ENCODE measurements around the gene PLAGL2.
"Not testable (repeated sequence)": the region's sequence is repeated elsewhere in the genome, so short reads cannot be mapped to it uniquely, and the experiment has no call there.

Gene PLAGL2

GRCh38 chr20:32184961-32185603, 22.5 kb downstream of the PLAGL2 start:
- DNase-seq (ENCODE audit: low read depth in 4 of 4, low spot score in 1 of 4), result no peak

GRCh38 chr20:32183947-32184635, 23.5 kb downstream of the PLAGL2 start:
- DNase-seq (ENCODE audit: low read depth in 4 of 4, low spot score in 1 of 4), result no peak

- no peak for DNase-seq (ENCODE audit: low read depth in 4 of 4, low spot score in 1 of 4)
These were observed 25.9 kb downstream of the PLAGL2 start for GRCh38 chr20:32181606-32182005.

- DNase-seq (ENCODE audit: low read depth in 4 of 4, low spot score in 1 of 4), result no peak
These were observed 27.6 kb downstream of the PLAGL2 start for GRCh38 chr20:32179934-32180333.

GRCh38 chr20:32179515-32179914, 28.0 kb downstream of the PLAGL2 start:
- no peak for DNase-seq (ENCODE audit: low read depth in 4 of 4, low spot score in 1 of 4)

GRCh38 chr20:32177696-32178095, 29.8 kb downstream of the PLAGL2 start:
- DNase-seq (ENCODE audit: low read depth in 4 of 4, low spot score in 1 of 4), result not testable (repeated sequence)

- no peak for DNase-seq (ENCODE audit: low read depth in 4 of 4, low spot score in 1 of 4)
These were observed 39.2 kb downstream of the PLAGL2 start for GRCh38 chr20:32168184-32168910.

GRCh38 chr20:32167552-32167951, 40.0 kb downstream of the PLAGL2 start:
- no peak for DNase-seq (ENCODE audit: low read depth in 4 of 4, low spot score in 1 of 4)

GRCh38 chr20:32165836-32166545, 41.6 kb downstream of the PLAGL2 start:
- no peak for DNase-seq (ENCODE audit: low read depth in 4 of 4, low spot score in 1 of 4)

GRCh38 chr20:32164984-32165735, 42.4 kb downstream of the PLAGL2 start:
- no peak for DNase-seq (ENCODE audit: low read depth in 4 of 4, low spot score in 1 of 4)

GRCh38 chr20:32163951-32164350, 43.6 kb downstream of the PLAGL2 start:
- no peak for DNase-seq (ENCODE audit: low read depth in 4 of 4, low spot score in 1 of 4)

- DNase-seq (ENCODE audit: low read depth in 4 of 4, low spot score in 1 of 4), result no peak
These were observed 45.2 kb downstream of the PLAGL2 start for GRCh38 chr20:32162351-32162750.

- no peak for DNase-seq (ENCODE audit: low read depth in 4 of 4, low spot score in 1 of 4)
These were observed 47.2 kb downstream of the PLAGL2 start for GRCh38 chr20:32160341-32160740.

GRCh38 chr20:32159766-32160221, 47.7 kb downstream of the PLAGL2 start:
- DNase-seq (ENCODE audit: low read depth in 4 of 4, low spot score in 1 of 4), result no peak

GRCh38 chr20:32158943-32159660, 48.4 kb downstream of the PLAGL2 start:
- DNase-seq (ENCODE audit: low read depth in 4 of 4, low spot score in 1 of 4), result no peak

GRCh38 chr20:32158351-32158750, 49.2 kb downstream of the PLAGL2 start:
- DNase-seq (ENCODE audit: low read depth in 4 of 4, low spot score in 1 of 4), result no peak

GRCh38 chr20:32157611-32158010, 49.9 kb downstream of the PLAGL2 start:
- no peak for DNase-seq (ENCODE audit: low read depth in 4 of 4, low spot score in 1 of 4)

GRCh38 chr20:32155017-32155981, 52.2 kb downstream of the PLAGL2 start:
- DNase-seq (ENCODE audit: low read depth in 4 of 4, low spot score in 1 of 4), result no peak

GRCh38 chr20:32153771-32154170, 53.8 kb downstream of the PLAGL2 start:
- no peak for DNase-seq (ENCODE audit: low read depth in 4 of 4, low spot score in 1 of 4)
